ENCODE results near the gene KIF5C. TPM values are rescaled to one million over a fixed set of nuclear protein-coding genes. Genes with fewer than 3 reads are reported as not detected.
"Not testable (repeated sequence)": the region's sequence is repeated elsewhere in the genome, so short reads cannot be mapped to it uniquely, and the experiment has no call there.

Gene KIF5C
- polyA plus RNA-seq, 4 donors: 2.9 to 7.1 (median 4.4) TPM

DNA sequence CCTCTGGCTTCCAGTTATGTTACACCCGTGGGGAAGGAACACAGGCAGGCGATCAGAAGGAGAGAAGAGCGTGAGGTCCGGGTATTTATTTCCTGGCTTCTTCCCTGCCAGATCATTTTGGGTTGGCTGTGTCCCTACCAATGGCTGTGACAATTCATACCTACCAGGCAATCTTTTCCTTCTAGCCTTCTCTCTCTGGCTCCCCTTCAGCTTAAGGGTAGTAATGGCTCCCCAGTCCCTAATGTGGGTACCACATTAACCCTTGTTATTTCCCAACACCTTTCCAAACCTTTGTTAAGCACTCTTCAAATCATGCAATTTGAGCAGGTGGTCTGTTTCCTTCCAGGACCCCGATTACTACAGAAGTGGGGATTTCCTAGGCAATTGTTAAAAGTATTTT lies 84.7 kb downstream of the KIF5C start:
- no peak for DNase-seq (ENCODE audit: low read depth in 4 of 4, low spot score in 3 of 4)

DNA sequence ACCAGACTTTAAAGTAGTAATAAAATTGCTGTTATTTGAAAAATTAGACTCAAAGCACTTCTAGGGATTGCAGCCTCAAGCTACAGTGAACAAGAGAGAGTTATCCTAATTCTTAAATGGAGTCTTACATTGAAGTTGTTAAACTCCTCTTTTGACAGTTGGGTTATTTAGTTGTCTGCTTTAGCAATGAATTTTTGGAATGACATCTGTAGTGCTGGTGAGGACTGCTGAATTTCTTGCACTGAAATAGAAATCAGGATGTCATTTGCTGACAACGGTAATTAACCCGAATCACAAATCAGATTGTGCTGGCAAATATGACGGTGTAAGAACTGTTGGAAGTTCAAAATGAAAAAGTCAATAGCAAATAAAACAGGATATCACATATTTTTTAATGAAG lies 85.5 kb downstream of the KIF5C start:
- no peak for DNase-seq (ENCODE audit: low read depth in 4 of 4, low spot score in 3 of 4)

DNA sequence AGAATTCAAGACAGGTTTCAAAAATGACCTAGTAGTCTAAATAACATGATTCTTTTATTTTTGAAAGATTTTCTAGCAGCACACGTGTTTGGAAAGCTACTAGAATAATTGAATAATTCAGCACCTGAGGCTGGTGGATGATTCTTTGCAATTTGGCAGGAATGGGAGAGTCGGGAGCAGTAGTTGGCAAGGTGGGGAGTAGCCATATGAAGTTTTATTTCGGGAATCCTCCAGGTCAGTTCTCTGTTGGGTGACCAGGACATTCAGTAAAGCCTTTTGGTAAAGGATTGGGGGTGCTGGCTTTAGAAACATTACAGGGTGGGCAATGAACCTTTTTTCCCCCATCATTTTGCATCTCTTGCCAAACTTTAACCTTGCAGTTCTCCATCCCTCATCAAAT lies 88.4 kb downstream of the KIF5C start:
- no peak for DNase-seq (ENCODE audit: low read depth in 4 of 4, low spot score in 3 of 4)

DNA sequence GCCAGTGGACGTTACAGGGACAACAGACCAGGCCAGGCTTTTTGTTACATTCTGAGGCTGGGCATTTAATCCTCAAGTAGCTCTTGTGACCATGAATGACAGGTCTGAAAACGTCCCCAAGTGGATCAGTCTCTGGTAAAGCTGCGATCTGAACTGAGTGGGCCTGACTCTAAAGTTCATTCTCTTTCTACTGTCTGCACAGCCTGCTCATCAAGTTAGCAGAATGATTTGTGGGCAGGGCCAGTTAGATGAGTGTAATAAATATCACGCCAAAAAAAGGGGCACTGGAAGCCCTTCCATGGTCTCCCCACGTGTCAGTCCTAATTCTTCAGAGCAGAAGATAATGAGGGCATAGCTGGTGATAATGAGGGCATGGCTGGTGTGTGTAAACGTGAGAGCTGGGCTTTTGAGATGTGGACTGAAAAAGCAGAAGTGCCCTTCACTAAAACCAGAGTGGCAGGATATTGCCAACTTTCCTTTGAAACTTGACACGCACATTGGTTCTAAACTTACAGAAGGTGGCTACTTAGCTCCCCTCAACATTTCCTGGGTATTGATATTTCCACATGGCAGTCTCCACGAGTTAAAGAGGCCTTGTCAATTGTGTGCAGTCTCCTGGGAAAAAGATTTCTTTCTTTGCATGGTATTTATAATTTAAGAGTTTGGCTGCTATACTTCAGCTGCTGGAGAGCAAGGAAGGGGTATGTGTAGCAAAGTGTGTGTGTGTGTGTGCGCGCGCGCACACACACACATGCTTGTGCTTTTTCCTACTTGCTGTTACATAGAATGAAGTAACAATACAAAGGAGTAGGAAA lies 90.8 kb downstream of the KIF5C start:
- DNase-seq (ENCODE audit: low read depth in 4 of 4, low spot score in 3 of 4): no peak

DNA sequence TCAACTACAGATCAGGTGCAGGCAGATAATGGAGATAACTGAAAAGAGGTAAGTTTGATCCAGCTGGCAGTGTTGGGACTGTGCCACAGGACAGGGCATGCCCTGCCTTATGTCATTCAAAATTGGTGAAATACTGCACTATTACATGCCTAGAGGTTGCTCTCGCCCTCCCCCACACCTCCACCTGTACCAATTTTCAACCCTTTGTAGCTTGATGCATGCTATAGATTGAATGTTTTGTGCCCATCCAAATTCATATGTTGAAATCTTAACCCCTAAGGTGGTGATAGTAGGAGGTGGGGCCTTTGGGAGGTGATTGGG lies 91.4 kb downstream of the KIF5C start:
- no peak for DNase-seq (ENCODE audit: low read depth in 4 of 4, low spot score in 3 of 4)

DNA sequence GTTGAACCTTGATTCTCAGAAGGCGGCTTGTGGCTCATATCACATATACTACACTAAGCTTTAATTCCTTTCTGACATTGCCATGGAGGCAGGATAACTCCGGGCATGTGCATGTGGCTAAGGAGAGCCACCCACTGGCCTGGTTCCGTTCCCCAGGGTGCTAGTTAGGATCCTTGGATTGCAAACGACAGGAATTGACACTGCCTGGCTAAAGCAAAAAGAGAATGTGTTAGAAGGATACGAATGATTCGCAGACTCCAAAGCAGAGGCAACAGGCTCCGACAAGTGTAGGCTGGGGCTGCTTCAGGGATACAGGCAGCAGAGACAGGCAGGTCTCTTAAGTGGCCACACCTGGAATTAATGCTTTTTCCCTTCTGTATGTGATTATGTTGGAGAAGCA lies 92.0 kb downstream of the KIF5C start:
- no peak for DNase-seq (ENCODE audit: low read depth in 4 of 4, low spot score in 3 of 4)

DNA sequence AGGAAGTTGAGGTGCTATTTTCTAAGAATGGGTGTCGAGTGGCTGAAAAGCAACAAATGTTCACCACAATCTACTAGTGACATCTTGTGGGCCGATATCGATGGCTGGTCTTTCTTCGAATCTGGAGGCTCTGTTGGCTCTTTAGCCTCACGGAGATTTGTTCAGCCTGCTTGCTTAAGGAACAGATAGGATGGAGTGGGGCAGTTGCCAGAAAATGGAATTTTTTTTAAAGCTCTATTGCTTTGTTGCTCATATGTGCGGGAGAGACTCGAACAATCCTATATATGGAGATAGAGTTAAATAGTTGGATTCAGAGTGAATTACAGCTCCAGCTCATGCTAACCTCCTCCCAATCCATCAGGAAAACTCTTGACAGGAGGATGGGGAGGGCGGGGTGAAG lies 92.6 kb downstream of the KIF5C start:
- no peak for DNase-seq (ENCODE audit: low read depth in 4 of 4, low spot score in 3 of 4)

DNA sequence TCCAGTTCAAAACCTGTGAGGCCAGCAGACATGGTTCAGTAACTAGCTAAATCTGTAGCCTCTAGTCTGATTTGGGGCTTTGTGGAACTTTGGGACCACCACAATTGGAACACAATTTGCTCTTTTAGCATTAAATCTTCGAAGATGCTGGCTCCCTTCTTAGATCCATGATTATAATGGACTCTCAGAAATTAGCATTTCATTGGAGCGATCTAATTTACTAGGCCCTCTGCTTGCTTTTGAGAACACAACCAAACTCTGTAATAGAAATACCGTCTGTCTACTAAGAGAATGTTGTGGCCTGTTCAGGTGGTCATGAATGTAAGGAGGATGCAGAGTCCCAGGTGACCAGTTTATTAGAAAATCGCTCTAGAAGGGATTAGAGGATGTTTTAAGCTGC lies 93.3 kb downstream of the KIF5C start:
- DNase-seq (ENCODE audit: low read depth in 4 of 4, low spot score in 3 of 4): no peak

DNA sequence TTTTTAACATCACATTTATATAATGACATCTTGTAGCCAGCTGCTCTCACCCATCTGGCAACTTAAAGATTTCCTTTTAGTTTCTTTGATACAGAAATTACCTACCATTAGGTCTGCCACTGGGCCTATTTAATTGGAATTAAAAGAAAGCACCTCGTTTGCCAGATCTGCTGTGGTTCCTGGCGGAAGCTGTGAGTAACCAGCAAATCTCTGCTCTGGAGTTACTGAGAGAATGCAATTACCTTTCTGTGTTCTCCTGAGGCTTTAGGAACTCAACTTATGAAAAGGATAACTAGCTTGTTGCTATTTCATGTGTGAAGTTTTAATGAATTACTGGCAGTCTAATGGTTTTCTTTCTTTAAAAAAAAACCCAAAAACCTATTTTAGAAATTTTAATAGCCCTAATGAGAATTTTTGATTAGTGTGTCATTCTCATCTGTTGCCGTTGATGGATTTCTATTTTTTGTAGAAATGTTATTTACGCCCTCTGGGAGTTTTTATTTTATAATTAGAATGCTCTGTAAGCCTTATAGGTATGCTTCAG lies 93.8 kb downstream of the KIF5C start:
- no peak for DNase-seq (ENCODE audit: low read depth in 4 of 4, low spot score in 3 of 4)

DNA sequence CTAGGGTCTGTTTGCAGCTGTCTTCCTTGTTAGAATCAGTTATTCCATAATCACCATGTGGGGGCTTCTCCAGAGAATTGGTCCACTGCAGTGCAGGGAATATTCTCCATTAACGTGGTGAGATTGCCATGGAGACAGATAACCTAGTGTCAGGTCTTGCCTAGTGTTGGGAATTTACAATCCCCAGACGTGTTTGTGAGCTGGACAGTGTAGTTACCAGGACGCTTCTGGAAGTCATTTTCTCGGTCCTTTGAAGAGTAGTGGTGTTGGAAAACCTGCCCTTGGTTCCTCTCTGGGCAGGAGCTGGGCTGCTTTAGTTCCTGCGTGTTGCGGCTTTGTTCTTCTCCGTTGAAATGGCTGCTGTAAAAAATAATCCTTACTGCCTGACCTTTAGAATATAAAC lies 94.6 kb downstream of the KIF5C start:
- no peak for DNase-seq (ENCODE audit: low read depth in 4 of 4, low spot score in 3 of 4)

DNA sequence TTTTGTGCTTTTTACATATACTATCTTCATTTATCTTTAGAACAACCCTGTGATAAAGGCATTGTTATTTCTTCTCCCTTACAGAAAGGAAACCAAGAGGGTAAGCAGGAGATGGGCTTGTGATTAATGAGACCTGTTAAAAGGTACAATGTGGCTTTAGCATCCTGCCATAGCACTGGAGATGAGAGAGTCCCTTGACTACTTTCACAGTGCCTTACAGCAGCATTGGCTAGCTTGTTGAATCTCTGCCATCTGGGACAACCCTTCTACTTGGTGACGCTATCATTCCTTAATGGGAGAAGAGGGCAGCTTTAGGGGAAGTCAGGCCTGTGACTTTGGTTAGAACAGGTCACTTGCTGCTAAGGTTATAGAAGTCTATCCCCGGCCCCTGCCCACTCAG lies 95.4 kb downstream of the KIF5C start:
- DNase-seq (ENCODE audit: low read depth in 4 of 4, low spot score in 3 of 4): no peak

DNA sequence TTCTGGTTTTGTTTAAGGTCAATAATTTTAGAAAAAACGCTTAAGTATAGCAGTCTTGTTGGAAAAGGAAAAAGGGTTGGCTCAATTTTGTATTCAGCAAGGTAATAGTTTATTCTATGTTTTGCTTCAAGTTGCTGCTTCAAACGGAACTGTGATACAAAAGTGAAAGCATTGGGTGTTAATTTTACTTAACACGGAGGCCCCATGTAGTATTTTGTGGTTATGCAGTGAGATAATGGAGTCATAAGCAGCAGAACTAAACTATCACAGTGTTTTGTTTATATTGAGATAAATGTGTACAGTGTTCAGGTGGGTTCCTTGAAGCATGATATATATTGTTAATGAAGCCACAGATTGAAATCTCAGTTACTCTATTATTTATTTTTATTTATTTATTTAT lies 96.5 kb downstream of the KIF5C start:
- DNase-seq (ENCODE audit: low read depth in 4 of 4, low spot score in 3 of 4): no peak

DNA sequence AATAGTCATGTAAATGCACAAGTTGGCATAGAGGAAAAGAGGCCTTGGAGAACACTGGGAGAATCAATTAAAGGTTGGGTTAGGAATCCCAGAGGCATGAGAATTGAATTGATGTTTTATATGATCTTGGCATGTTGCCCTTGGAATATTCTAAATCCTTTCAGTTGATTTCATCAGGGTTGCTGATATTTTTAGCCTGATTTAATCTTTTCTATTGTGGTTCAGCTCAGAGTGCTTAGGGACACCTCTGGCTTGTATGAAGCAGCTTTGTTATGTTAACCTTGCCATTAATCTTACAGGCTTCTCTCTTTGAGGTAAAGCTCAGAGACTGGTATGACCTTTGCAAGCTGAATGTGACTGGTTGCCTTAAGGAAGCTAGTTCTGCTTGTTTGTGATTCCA lies 99.1 kb downstream of the KIF5C start:
- no peak for DNase-seq (ENCODE audit: low read depth in 4 of 4, low spot score in 3 of 4)

DNA sequence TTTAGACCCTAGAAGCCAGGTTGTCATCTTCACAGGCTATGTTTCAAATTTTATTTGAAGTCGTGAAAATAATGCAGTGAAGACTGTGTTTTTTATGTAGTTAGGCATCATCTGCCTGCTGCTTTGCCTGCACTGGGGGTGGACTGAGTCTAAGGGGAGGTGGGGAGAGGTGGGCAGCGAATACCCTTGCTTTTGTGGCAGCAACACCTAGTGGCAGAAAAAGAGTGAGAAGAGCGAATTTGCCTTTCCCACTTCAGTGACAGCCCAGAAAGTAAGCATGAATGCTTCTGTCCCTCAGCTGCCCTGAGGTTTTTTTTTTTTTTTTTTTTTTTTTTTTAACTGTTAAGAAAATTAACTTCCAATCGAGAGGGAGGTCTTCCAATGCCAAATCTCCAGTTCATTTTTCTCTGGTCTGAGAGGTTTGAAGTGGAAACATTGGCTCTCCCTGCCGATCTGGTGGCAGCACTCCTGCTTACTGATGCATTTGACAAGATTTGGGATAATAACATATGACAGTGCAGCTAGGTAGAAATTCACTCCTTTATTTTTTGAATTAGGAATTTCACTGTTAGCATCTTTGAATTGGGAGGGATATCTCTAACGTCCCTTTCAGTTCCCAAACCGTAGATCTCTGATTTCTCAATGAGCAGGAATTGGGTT lies 103.1 kb downstream of the KIF5C start:
- DNase-seq (ENCODE audit: low read depth in 4 of 4, low spot score in 3 of 4): no peak

DNA sequence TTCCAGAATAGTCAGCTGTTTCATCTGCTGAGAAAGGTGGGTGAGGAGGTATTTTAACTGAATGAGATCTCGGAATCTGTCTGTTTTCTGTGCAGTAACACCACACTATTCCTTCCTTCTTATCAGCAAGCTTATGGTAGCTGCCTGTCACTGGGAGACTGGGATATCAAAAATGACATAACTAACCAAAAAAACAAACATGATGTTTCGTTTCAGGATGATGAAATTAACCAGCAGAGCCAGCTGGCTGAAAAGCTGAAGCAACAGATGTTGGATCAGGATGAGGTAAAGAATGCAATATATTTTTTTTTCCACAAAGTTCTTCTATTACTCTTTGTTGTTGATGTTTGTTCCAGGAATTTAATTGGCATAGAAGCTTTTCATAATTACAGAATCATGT lies 103.7 kb downstream of the KIF5C start:
- no peak for DNase-seq (ENCODE audit: low read depth in 4 of 4, low spot score in 3 of 4)

DNA sequence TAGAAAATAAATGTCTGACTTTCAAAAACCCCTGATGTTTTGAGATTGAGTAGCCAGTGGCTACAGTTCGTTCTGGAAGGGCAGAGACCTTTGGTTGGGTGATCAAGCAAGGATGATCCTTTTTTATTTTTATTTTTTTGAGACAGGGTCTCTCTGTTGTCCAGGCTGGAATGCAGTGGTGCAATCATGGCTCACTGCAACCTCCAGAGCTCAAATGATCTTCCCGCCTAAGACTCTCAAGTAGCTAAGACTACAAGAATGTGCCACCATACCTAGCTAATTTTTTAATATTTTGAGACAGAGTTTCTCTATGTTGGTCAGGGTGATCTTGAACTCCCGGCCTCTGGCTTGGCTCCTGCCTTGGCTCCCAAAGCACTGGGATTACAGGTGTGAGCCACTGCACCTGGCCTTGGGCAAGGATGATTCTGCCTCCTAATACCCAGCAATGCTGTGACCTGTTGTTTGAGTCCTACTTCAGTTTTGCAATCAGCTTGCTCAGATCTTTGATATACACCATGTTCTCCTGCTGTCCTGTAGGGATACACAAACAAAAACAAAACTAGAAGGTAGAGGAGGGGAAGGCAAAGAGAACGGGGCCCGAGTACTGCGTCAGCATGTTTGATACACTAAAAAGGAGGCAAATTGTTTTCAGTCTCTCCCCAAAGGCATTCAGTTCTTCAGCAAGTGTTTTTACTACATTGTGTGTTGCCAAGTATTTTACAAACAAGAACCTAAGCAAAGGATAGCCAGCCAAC lies 104.3 kb downstream of the KIF5C start:
- no peak for DNase-seq (ENCODE audit: low read depth in 4 of 4, low spot score in 3 of 4)

DNA sequence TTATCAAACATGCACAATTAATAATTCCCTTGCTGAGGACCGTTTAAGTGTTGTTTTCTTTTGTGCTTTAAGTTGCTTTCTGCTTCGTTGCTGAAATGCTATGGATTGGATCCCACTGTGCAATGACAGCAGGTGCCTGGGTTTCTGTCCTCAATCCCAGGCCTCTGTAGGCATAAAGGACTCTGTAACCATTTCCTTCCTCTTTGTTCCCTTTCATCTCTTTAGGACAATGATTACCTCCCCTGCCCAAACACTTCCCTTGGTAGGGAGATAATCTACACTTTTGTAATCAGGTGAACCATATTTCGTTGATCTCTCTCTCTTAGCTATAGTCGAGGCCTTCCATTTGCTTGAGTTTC lies 104.9 kb downstream of the KIF5C start:
- DNase-seq (ENCODE audit: low read depth in 4 of 4, low spot score in 3 of 4): no peak

DNA sequence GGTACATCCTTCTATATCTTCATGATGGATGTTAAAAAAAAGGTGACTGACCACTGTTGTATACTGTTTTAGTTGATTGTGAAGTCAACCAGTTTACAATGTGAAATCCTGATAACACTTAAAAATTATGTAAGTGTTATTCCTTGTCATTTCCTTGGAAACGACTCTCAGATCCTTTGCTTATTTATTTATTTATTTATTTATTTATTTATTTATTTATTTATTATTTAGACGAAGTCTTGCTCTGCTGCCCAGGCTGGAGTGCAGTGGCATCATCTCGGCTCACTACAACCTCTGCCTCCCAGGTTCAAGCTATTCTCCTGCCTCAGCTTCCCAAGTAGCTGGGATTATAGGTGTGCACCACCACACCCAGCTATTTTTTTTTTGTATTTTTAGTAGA lies 105.5 kb downstream of the KIF5C start:
- DNase-seq (ENCODE audit: low read depth in 4 of 4, low spot score in 3 of 4): not testable (repeated sequence)

DNA sequence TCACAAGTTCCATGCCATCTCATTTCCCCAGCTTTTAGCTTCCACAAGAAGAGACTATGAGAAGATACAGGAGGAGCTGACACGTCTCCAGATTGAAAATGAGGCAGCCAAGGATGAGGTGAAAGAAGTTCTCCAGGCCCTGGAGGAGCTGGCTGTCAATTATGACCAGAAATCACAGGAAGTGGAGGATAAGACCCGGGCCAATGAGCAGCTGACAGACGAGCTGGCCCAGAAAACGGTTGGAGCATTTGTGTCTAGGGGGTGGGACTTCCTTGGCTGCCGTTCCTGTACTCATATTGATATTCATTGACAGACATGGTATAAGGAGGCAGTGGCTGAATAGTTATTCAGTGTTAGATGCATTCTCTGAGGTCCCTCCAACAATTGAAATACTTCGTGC lies 106.3 kb downstream of the KIF5C start:
- DNase-seq (ENCODE audit: low read depth in 4 of 4, low spot score in 3 of 4): no peak

DNA sequence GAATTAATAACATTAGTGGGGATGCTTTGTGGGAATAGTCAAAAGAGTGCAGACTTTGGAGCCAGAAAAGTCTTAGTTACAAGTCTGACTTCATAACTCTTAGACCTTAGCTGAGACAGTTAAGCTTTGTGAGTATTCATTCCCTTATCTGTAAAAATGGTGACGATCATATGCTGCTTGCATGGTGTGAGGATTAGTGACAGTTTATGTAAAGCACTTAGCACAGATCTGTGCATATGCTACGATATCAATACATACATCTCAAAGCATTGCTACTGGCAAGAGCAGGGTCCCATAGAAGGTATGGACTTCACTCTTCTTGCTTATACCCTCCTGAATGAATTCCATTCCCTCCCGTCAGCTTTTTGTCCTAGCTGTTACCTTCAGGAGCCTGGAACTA lies 106.8 kb downstream of the KIF5C start:
- DNase-seq (ENCODE audit: low read depth in 4 of 4, low spot score in 3 of 4): no peak

DNA sequence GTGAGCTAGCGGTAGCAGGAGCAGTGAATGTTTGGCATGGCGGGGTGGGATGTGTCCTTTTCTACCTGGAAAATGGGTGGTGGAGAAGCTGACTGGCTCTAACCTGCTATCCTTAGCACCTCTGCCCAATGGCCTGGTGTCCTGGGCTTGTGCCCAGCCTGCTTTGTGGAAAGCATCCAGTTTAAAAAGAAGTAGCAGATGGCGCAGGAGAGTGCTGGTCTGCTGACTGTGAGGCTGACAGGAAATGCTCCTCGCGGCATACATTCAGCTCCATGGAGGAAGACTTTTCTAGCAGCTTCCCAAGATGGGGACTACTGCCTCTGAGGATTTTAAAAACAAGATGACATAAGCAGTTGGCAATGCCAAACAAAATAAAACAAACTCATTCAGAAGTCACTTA lies 107.3 kb downstream of the KIF5C start:
- no peak for DNase-seq (ENCODE audit: low read depth in 4 of 4, low spot score in 3 of 4)

DNA sequence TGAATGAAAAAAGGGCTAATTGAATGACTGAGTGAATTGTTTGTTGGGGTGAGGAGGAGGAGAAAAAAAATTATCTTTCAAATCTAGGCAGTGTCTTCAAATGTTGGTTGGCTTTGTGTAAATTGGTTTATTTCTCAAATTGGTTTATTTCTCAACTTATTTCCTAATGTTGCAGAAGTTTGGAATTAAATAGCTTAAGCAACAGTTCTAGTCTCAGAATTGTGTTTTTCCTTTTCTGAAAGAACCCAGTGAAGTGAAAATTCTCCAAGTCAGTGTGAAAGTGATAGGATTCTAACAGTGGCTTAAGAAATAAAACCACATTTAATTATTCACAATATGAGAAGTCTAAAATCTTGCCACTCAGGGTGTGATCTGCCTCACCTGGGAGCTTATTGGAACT lies 108.9 kb downstream of the KIF5C start:
- no peak for DNase-seq (ENCODE audit: low read depth in 4 of 4, low spot score in 3 of 4)

Data from left renal pelvis (tissue), 4 donors.